GM12878 (cell line): Measurements from ENCODE around the gene ADCY7. TPM values are rescaled to one million over a fixed set of nuclear protein-coding genes. Genes with fewer than 3 reads are reported as not detected.

ENCODE experiments used
- ATAC-seq: fragments of 200-7000 bp; cut with Tn5 transposase; 3 replicates; pipeline ENCODE4 v1.9.1; 2020; ENCODE audit warnings: mild to moderate bottlenecking, moderate library complexity
- BruUV-seq: library from RNA; stranded (reverse); fragments of 400-500 nt; replicated peaks from 2 replicates; lab custom pipeline; 2021; lab: Mats Ljungman, UMichigan
- CTCF ChIA-PET: fragments of 300-600 bp; sonication (Branson Sonifier 250); formaldehyde crosslinking; extraction: SDS; loops from one replicate; lab custom pipeline; 2021; ENCODE audit warnings: inconsistent platforms; lab: Yijun Ruan, JAX
- POLR2A ChIA-PET: fragments of 350-600 bp; formaldehyde crosslinking; extraction: SDS; loops from one replicate; lab custom pipeline; 2021; ENCODE audit warnings: inconsistent platforms; lab: Charles Lee
- RAD21 ChIA-PET: fragments of 300-600 bp; sonication (Branson Sonifier 250); formaldehyde crosslinking; loops from one replicate; lab custom pipeline; 2023; ENCODE audit warnings: antibody characterized with exemption; ENCODE audit not compliant: unreplicated experiment; lab: Charles Lee
- SMC1A ChIA-PET: fragments of 300-600 bp; sonication (Branson Sonifier 250); formaldehyde crosslinking; loops from one replicate; lab custom pipeline; 2023; ENCODE audit not compliant: unreplicated experiment, uncharacterized antibody; lab: Charles Lee
- DNase-seq: peaks from one replicate; pipeline ENCODE4 v3.0.0-alpha.2; 2011; ENCODE audit warnings: low read depth, low spot score
- FAIRE-seq: peaks from 3 replicates; lab custom pipeline; 2011; peaks lifted over from hg19 to GRCh38; lab: Jason Lieb, UNC
- H2AFZ ChIP-seq: 2 replicates; pipeline ENCODE4 v1.6.0; 2011; ENCODE audit warnings: low read depth, low read length, control low read depth; ENCODE audit not compliant: control insufficient read depth
- H3K27ac ChIP-seq: 2 replicates; pipeline ENCODE4 v1.5.1; 2011; ENCODE audit warnings: control low read depth; ENCODE audit not compliant: control insufficient read depth, insufficient read depth
- H3K27me3 ChIP-seq, 2 experiments: replicated peaks in 1 of 2; 2 replicates each; pipeline versions ENCODE4 v1.6.0 to v1.6.1; 2011; ENCODE audit warnings: low read length in 1 of 2; ENCODE audit not compliant: control insufficient read depth in 2 of 2, insufficient read depth in 2 of 2
- H3K36me3 ChIP-seq, 2 experiments: 2 replicates each; pipeline ENCODE4 v1.5.1; 2011; ENCODE audit warnings: low read length in 1 of 2; ENCODE audit not compliant: control insufficient read depth in 2 of 2, insufficient read depth in 2 of 2
- H3K4me1 ChIP-seq: 2 replicates; pipeline ENCODE4 v1.6.1; 2011; ENCODE audit warnings: mild to moderate bottlenecking, low read length, moderate library complexity, mixed read lengths; ENCODE audit not compliant: control insufficient read depth, insufficient read depth
- H3K4me2 ChIP-seq: 2 replicates; pipeline ENCODE4 v1.6.0; 2011; ENCODE audit warnings: control low read depth; ENCODE audit not compliant: control insufficient read depth, insufficient read depth
- H3K4me3 ChIP-seq: fragments of 200-600 bp; sonication (generic); 2 replicates; pipeline ENCODE4 v1.5.1; 2016
- H3K79me2 ChIP-seq: 2 replicates; pipeline ENCODE4 v1.6.0; 2011; ENCODE audit warnings: low read length; ENCODE audit not compliant: control insufficient read depth, insufficient read depth
- H3K9ac ChIP-seq: 2 replicates; pipeline ENCODE4 v1.8.0; 2011; ENCODE audit warnings: low read length, control low read depth, mixed read lengths; ENCODE audit not compliant: control insufficient read depth, insufficient read depth
- H3K9me3 ChIP-seq: replicated peaks from 3 replicates; pipeline ENCODE4 v1.5.1; 2011; ENCODE audit warnings: mild to moderate bottlenecking, low read length; ENCODE audit not compliant: control insufficient read depth, insufficient read depth
- H4K20me1 ChIP-seq: 2 replicates; pipeline ENCODE4 v1.6.0; 2011; ENCODE audit not compliant: control insufficient read depth, insufficient read depth
- CEBPZ ChIP-seq: fragments of 150-350 bp; IDR thresholded peaks from 2 replicates; pipeline ENCODE4 v1.6.1; 2016; ENCODE audit warnings: low read depth, low read length
- ETV6 ChIP-seq, 2 experiments: fragments of 450-650 bp in 1 of 2; IDR thresholded peaks in 1 of 2; conservative IDR thresholded peaks in 1 of 2; 2 replicates each; pipeline ENCODE4 v1.6.1; 2014; ENCODE audit warnings: antibody characterized with exemption in 1 of 2, borderline replicate concordance in 1 of 2, low read depth in 1 of 2, mild to moderate bottlenecking in 1 of 2, moderate library complexity in 1 of 2
- HCFC1 ChIP-seq: fragments of 150-350 bp; IDR thresholded peaks from 2 replicates; pipeline ENCODE4 v1.6.1; 2014; ENCODE audit warnings: low read length
- IKZF2 ChIP-seq, 2 experiments: fragments of 450-650 bp; IDR thresholded peaks; 2 replicates each; pipeline ENCODE4 v1.6.1; 2017; ENCODE audit warnings: mild to moderate bottlenecking in 2 of 2, moderate library complexity in 2 of 2
- PBX3 ChIP-seq: IDR thresholded peaks from 2 replicates; pipeline ENCODE4 v1.6.1; 2011; ENCODE audit warnings: mild to moderate bottlenecking, low read depth, low read length, moderate library complexity; ENCODE audit not compliant: insufficient replicate concordance
- PKNOX1 ChIP-seq: fragments of 450-650 bp; IDR thresholded peaks from 2 replicates; pipeline ENCODE4 v1.6.1; 2016; ENCODE audit warnings: mild to moderate bottlenecking
- SMC3 ChIP-seq: IDR thresholded peaks from 2 replicates; pipeline ENCODE4 v1.6.1; 2011; ENCODE audit warnings: low read length, improper control_type of control experiment, borderline replicate concordance
- SP1 ChIP-seq: IDR thresholded peaks from one replicate; pipeline ENCODE4 v1.6.1; 2011; ENCODE audit warnings: low read depth, low read length
- SPI1 ChIP-seq: IDR thresholded peaks from 2 replicates; pipeline ENCODE4 v1.6.1; 2011; ENCODE audit warnings: low read depth, mild to moderate bottlenecking, low read length, moderate library complexity, borderline replicate concordance; ENCODE audit not compliant: insufficient read depth
- TARDBP ChIP-seq: IDR thresholded peaks from 2 replicates; pipeline ENCODE4 v1.6.1; 2016; ENCODE audit warnings: borderline replicate concordance
- WGBS: methylation state at CpG from one replicate; pipeline ENCODE4 v1.1.6; 2016; ENCODE audit warnings: low lambda C conversion rate; ENCODE audit not compliant: insufficient replicate concordance, insufficient coverage; ENCODE audit errors: missing lambda C conversion rate; 5-methylcytosine and 5-hydroxymethylcytosine counted together
- in situ Hi-C: fragments of 300-500 bp; cut with MboI; formaldehyde crosslinking; loops from 9 replicates; pipeline ENCODE4 v1.14.3; 2018; ENCODE audit warnings: mixed read lengths
- intact Hi-C: fragments of 100-400 bp; cut with micrococcal nuclease; formaldehyde crosslinking; loops from one replicate; pipeline ENCODE4 v1.14.2; 2022; ENCODE audit not compliant: unreplicated experiment
- polyA plus RNA-seq, 11 experiments: library from polyadenylated mRNA; depleted of rRNA in 4 of 11; unstranded in 6 of 11; stranded (reverse) in 5 of 11; fragments of >200 nt; fragmentation: Nextera tagmentation in 4 of 11; fragmentation: Illumina TruSeq in 1 of 11; extraction: Ambion mirVana in 4 of 11; extraction: Trizol in 1 of 11; gene quantifications; 1 replicate in 1 of 11; 2 replicates in 10 of 11; pipeline versions ENCODE4 v1.2.1 to v1.2.3, GENCODE V29; 2011 to 2016; ENCODE audit warnings: inconsistent platforms in 2 of 11, missing spikeins in 2 of 11, low read depth in 1 of 11
- total RNA-seq, 4 experiments: library from RNA; depleted of rRNA in 3 of 4; stranded (reverse); fragments of >200 nt in 3 of 4; fragmentation: Illumina TruSeq in 1 of 4; extraction: Trizol in 1 of 4; gene quantifications; 2 replicates each; pipeline versions ENCODE4 v1.2.1 to v1.2.3, GENCODE V29; 2013 to 2021

The ADCY7 gene
- total and polyA plus RNA-seq, 10 of the 15 experiments (the other 5 are each of a cell fraction or from before 2014, with no cell fraction given), result 1.2 to 87.9 (median 24.4) TPM

- TF ChIP-seq PBX3, result no peak
Observed at GRCh38 chr16:50351952-50352351, 85.6 kb downstream of the ADCY7 start (continued).

GRCh38 chr16:50354082-50354481 is 87.7 kb downstream of the ADCY7 start:
- no peak overlapping the region for H3K4me3 ChIP-seq
- peaks cover 0 to 24% of the 10 kb centered on the region in 2 experiments; a peak in 2 of 4 replicates for H3K36me3 ChIP-seq
- no peak overlapping the region for H3K9ac ChIP-seq
- CTCF ChIA-PET, result interaction anchor here (0.7 to 13.3 kb wide), 41 partner anchors 11 to 456 kb away, joined by 3 to 236 read pairs (median 6); partner anchors contain the start of genes BRD7, CNEP1R1 and HEATR3
- RAD21 ChIA-PET, result interaction anchor here (0.9 to 3.5 kb wide), 16 partner anchors 10 to 452 kb away, joined by 3 to 28 read pairs (median 8); partner anchors contain the start of genes CNEP1R1 and HEATR3
- FAIRE-seq (no peak), ATAC-seq (no peak)
- no TSS peak for BruUV-seq
- no peaks in the 10 kb centered on the region for H4K20me1 ChIP-seq
- no peak overlapping the region for H3K27ac ChIP-seq
- in situ Hi-C loops, result loop anchor here (5.0 kb wide), 1 partner anchor 142 kb away; no protein-coding TSS in a partner anchor
- TF ChIP-seq ETV6 (conservative IDR thresholded peaks at IDR 0.05 in 1 of 2, IDR thresholded peaks at IDR 0.05 in 1 of 2; ENCODE audit: borderline replicate concordance in 1 of 2, low read depth in 1 of 2) (no peak), CEBPZ (no peak), SP1 (no peak), IKZF2 (IDR thresholded peaks at IDR 0.05) (no peak), SPI1 (no peak), HCFC1 (no peak), TARDBP (no peak), SMC3 (no peak), PKNOX1 (no peak)
- TF ChIP-seq, all 136 proteins: peak for 0
- Histone ChIP-seq H2AFZ (no peak overlapping the region), H3K79me2 (no peaks in the 10 kb centered on the region; the same call in none of the 2 replicates), H3K9me3 (peaks cover 1% of the 10 kb centered on the region; the same call in 1 of the 3 replicates), H3K27me3 (no peaks in the 10 kb centered on the region), H3K4me2 (no peak overlapping the region), H3K4me1 (no peaks in the 10 kb centered on the region)
- no peak for DNase-seq
- 100% methylated on average over 1 of the region's 1 CpG for WGBS
- ChIA-PET POLR2A (no interaction called here), SMC1A (interaction anchor here (0.7 to 5.7 kb wide), 22 partner anchors 11 to 452 kb away, joined by 3 to 82 read pairs (median 5); partner anchors contain the start of gene CNEP1R1)
- intact Hi-C loops, result loop anchor here (10.0 kb wide), 1 partner anchor 109 kb away; no protein-coding TSS in a partner anchor
